ENCODE data around the gene FCN2.

FCN2 gene

DNA sequence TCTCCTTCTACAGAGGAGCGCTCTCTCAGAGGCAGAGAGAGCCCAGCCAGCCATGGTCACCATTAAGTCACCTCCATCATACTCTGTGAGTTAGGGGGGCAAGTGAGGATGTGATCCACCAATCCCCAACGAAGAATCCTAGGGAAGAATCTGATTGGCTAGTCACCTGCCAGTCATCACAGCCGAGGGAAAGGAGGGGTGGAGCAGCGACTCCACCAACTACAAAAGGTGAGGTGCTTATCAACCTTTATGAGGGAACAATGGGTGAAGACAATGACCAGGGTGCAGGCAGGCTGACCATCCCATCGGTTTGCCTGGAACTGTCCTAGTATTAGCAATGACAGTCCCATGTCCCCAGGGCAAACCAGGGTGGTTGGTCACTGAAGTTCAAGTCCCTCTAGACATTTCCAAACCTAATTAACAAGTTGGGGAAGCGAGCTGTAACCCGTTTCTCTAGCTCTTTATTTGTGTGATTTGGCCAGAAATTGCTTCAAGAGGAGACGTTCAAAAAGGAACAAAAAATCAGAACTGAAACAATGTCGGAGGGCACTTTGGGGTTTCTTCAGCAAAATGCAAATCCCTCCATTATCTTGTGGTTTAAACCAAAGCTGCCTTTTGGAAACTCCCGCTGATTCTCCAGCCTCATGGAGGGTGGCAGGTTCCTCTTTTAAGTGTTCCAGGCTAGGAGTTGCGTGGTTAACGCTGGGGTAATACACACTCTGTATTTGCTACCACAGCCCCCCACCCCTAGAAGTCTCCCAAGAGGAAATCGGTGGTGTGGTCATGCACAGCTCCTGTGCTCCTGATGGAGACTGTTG lies 55.9 kb downstream of the FCN2 start:
- TF ChIP-seq, protein P1, sequence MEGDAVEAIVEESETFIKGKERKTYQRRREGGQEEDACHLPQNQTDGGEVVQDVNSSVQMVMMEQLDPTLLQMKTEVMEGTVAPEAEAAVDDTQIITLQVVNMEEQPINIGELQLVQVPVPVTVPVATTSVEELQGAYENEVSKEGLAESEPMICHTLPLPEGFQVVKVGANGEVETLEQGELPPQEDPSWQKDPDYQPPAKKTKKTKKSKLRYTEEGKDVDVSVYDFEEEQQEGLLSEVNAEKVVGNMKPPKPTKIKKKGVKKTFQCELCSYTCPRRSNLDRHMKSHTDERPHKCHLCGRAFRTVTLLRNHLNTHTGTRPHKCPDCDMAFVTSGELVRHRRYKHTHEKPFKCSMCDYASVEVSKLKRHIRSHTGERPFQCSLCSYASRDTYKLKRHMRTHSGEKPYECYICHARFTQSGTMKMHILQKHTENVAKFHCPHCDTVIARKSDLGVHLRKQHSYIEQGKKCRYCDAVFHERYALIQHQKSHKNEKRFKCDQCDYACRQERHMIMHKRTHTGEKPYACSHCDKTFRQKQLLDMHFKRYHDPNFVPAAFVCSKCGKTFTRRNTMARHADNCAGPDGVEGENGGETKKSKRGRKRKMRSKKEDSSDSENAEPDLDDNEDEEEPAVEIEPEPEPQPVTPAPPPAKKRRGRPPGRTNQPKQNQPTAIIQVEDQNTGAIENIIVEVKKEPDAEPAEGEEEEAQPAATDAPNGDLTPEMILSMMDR (IDR thresholded peaks at IDR 0.05; ENCODE audit: low read depth, low read length) = no peak
- no peak for DNase-seq (ENCODE audit: low read depth in 2 of 2)
- no peak overlapping the region for H3K4me3 ChIP-seq (replicated peaks in 1 of 2; ENCODE audit: low read depth in 2 of 2, low read length in 2 of 2)

All from cardiac fibroblast (primary cell).